ENCODE data around the gene SETBP1. TPM values are rescaled to one million over a fixed set of nuclear protein-coding genes. Genes with fewer than 3 reads are reported as not detected.

Gene SETBP1
- total and polyA plus RNA-seq, 2 donors from 2014 or later = 2.7 to 71.7 TPM

GRCh38 chr18:44977856-44978255 is 297.2 kb downstream of the SETBP1 start:
- Histone ChIP-seq H3K27me3 (ENCODE audit: control insufficient read depth, insufficient read depth, low read length) (no peaks in the 10 kb centered on the region), H3K36me3 (ENCODE audit: control insufficient read depth in 2 of 3, insufficient read depth in 3 of 3, low read length in 3 of 3) (no peaks in the 10 kb centered on the region), H3K4me1 (ENCODE audit: control insufficient read depth in 2 of 3, insufficient read depth in 2 of 3, low read depth in 1 of 3, low read length in 3 of 3) (peaks cover 0 to 5% (median 0%) of the 10 kb centered on the region in 3 donors), H3K9me3 (ENCODE audit: control insufficient read depth in 2 of 3, insufficient read depth in 1 of 3, low read length in 3 of 3) (no peaks in the 10 kb centered on the region), H3K4me3 (ENCODE audit: low read length in 3 of 3) (no peak overlapping the region), H3K9ac (ENCODE audit: low read length in 3 of 3) (no peak overlapping the region), H3K27ac (ENCODE audit: low read depth in 2 of 2, low read length in 2 of 2) (no peak overlapping the region)
- FAIRE-seq (no peak), DNase-seq (no peak)
- intact Hi-C loops (cut with DNase I) = no loop called here
- TF ChIP-seq CTCF (IDR thresholded peaks at IDR 0.05; ENCODE audit: borderline replicate concordance, extremely low read depth, insufficient read depth) = no peak

GRCh38 chr18:44979748-44980147 is 299.1 kb downstream of the SETBP1 start:
- FAIRE-seq (no peak), DNase-seq (no peak)
- Histone ChIP-seq H3K4me3 (ENCODE audit: low read length in 3 of 3) (no peak overlapping the region), H3K27ac (ENCODE audit: low read depth in 2 of 2, low read length in 2 of 2) (no peak overlapping the region), H3K9ac (ENCODE audit: low read length in 3 of 3) (no peak overlapping the region), H3K4me1 (ENCODE audit: control insufficient read depth in 2 of 3, insufficient read depth in 2 of 3, low read depth in 1 of 3, low read length in 3 of 3) (peaks cover 0 to 5% (median 0%) of the 10 kb centered on the region in 3 donors), H3K27me3 (ENCODE audit: control insufficient read depth, insufficient read depth, low read length) (no peaks in the 10 kb centered on the region), H3K9me3 (ENCODE audit: control insufficient read depth in 2 of 3, insufficient read depth in 1 of 3, low read length in 3 of 3) (no peaks in the 10 kb centered on the region), H3K36me3 (ENCODE audit: control insufficient read depth in 2 of 3, insufficient read depth in 3 of 3, low read length in 3 of 3) (no peaks in the 10 kb centered on the region)
- TF ChIP-seq CTCF (IDR thresholded peaks at IDR 0.05; ENCODE audit: borderline replicate concordance, extremely low read depth, insufficient read depth) = no peak
- intact Hi-C loops (cut with DNase I) = no loop called here

- Histone ChIP-seq H3K9ac (ENCODE audit: low read length in 3 of 3) (no peak overlapping the region), H3K36me3 (ENCODE audit: control insufficient read depth in 2 of 3, insufficient read depth in 3 of 3, low read length in 3 of 3) (no peaks in the 10 kb centered on the region), H3K27me3 (ENCODE audit: control insufficient read depth, insufficient read depth, low read length) (no peaks in the 10 kb centered on the region), H3K4me1 (ENCODE audit: control insufficient read depth in 2 of 3, insufficient read depth in 2 of 3, low read depth in 1 of 3, low read length in 3 of 3) (peaks cover 0 to 3% (median 0%) of the 10 kb centered on the region in 3 donors), H3K27ac (ENCODE audit: low read depth in 2 of 2, low read length in 2 of 2) (no peak overlapping the region), H3K9me3 (ENCODE audit: control insufficient read depth in 2 of 3, insufficient read depth in 1 of 3, low read length in 3 of 3) (no peaks in the 10 kb centered on the region), H3K4me3 (ENCODE audit: low read length in 3 of 3) (no peak overlapping the region)
- no peak for TF ChIP-seq CTCF (IDR thresholded peaks at IDR 0.05; ENCODE audit: borderline replicate concordance, extremely low read depth, insufficient read depth)
- intact Hi-C loops (cut with DNase I) = no loop called here
- DNase-seq (no peak), FAIRE-seq (no peak)
Observed at GRCh38 chr18:44981121-44981520, 300.4 kb downstream of the SETBP1 start.

GRCh38 chr18:44986933-44987332 is 306.2 kb downstream of the SETBP1 start:
- no peak overlapping the region for H3K4me3 ChIP-seq (ENCODE audit: low read length in 3 of 3)
- no peak overlapping the region for H3K9ac ChIP-seq (ENCODE audit: low read length in 3 of 3)
- DNase-seq (no peak), FAIRE-seq (no peak)
- intact Hi-C loops (cut with DNase I) = no loop called here
- no peaks in the 10 kb centered on the region for H3K9me3 ChIP-seq (ENCODE audit: control insufficient read depth in 2 of 3, insufficient read depth in 1 of 3, low read length in 3 of 3)
- no peak overlapping the region for H3K27ac ChIP-seq (ENCODE audit: low read depth in 2 of 2, low read length in 2 of 2)
- TF ChIP-seq CTCF (IDR thresholded peaks at IDR 0.05; ENCODE audit: borderline replicate concordance, extremely low read depth, insufficient read depth) = no peak
- H3K36me3 ChIP-seq (ENCODE audit: control insufficient read depth in 2 of 3, insufficient read depth in 3 of 3, low read length in 3 of 3) = no peaks in the 10 kb centered on the region
- H3K27me3 ChIP-seq (ENCODE audit: control insufficient read depth, insufficient read depth, low read length) = no peaks in the 10 kb centered on the region
- H3K4me1 ChIP-seq (ENCODE audit: control insufficient read depth in 2 of 3, insufficient read depth in 2 of 3, low read depth in 1 of 3, low read length in 3 of 3) = no peaks in the 10 kb centered on the region

Data from kidney (tissue), 14 donors.